ENCODE results near the gene RND2. TPM values are rescaled to one million over a fixed set of nuclear protein-coding genes. Genes with fewer than 3 reads are reported as not detected.
"Not testable (repeated sequence)": the region's sequence is repeated elsewhere in the genome, so short reads cannot be mapped to it uniquely, and the experiment has no call there.

RND2 gene
- total RNA-seq, 2 experiments from 2014 or later = not detected

DNA sequence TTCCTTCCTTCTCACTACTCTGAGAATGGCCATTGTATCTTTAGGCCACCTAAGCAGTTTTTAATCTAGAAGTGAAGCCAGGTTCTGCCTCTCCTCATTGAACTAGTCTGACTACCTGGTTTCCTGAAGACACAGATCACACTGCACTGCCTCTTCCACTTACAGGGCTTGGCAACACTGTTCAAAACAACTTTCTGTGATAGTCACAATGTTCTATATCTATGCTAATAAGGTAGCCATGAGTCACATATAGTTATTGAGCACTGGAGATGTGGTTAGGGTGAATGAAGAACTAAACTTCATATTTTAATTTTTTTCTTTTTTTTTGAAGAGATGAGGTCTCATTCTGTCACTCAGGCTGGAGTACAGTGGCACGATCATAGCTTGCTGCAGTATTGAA is 26.9 kb downstream of the RND2 start:
- H3K4me1 Mint-ChIP-seq (ENCODE audit: low read depth) = no peaks in the 10 kb centered on the region
- intact Hi-C loops (cut with micrococcal nuclease) = no loop called here
- H3K27ac Mint-ChIP-seq = no peak overlapping the region

DNA sequence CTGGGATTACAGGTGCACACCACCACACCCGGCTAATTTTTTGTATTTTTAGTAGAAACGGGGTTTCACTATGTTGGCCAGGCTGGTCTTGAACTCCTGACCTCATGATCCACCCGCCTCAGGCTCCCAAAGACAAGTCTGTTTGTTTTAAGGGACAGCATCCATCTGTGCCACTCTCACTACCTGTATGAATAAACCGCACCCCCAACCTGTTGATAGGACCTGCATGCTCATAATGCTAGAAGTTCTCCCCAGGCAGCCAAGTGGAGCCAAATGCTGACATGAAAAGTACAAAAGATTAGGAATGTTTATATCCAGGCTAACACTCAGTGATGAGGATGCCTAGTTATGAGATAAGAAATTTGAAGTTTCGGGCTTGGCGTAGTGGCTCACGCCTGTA is 28.0 kb downstream of the RND2 start:
- peaks cover 54% of the 10 kb centered on the region for H3K36me3 Mint-ChIP-seq (ENCODE audit: low read depth)
- CTCF ChIA-PET; intact Hi-C loops (cut with micrococcal nuclease); DNase-seq; H3K27ac Mint-ChIP-seq; H3K9me3 Mint-ChIP-seq; H3K4me3 Mint-ChIP-seq; H3K27me3 Mint-ChIP-seq; ATAC-seq; H3K4me1 Mint-ChIP-seq (ENCODE audit: low read depth); POLR2A ChIA-PET: not testable (repeated sequence)

More for the DNA sequence above, 26.9 kb downstream of the RND2 start:
- Mint-ChIP-seq H3K36me3 (ENCODE audit: low read depth) (peaks cover 58% of the 10 kb centered on the region), H3K9me3 (no peaks in the 10 kb centered on the region), H3K4me3 (no peak overlapping the region), H3K27me3 (no peaks in the 10 kb centered on the region)
- TF ChIP-seq, protein P1, sequence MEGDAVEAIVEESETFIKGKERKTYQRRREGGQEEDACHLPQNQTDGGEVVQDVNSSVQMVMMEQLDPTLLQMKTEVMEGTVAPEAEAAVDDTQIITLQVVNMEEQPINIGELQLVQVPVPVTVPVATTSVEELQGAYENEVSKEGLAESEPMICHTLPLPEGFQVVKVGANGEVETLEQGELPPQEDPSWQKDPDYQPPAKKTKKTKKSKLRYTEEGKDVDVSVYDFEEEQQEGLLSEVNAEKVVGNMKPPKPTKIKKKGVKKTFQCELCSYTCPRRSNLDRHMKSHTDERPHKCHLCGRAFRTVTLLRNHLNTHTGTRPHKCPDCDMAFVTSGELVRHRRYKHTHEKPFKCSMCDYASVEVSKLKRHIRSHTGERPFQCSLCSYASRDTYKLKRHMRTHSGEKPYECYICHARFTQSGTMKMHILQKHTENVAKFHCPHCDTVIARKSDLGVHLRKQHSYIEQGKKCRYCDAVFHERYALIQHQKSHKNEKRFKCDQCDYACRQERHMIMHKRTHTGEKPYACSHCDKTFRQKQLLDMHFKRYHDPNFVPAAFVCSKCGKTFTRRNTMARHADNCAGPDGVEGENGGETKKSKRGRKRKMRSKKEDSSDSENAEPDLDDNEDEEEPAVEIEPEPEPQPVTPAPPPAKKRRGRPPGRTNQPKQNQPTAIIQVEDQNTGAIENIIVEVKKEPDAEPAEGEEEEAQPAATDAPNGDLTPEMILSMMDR (IDR thresholded peaks at IDR 0.05) = no peak
- POLR2A ChIA-PET = no interaction called here
- ATAC-seq (no peak), DNase-seq (no peak)
- CTCF ChIA-PET = no interaction called here

DNA sequence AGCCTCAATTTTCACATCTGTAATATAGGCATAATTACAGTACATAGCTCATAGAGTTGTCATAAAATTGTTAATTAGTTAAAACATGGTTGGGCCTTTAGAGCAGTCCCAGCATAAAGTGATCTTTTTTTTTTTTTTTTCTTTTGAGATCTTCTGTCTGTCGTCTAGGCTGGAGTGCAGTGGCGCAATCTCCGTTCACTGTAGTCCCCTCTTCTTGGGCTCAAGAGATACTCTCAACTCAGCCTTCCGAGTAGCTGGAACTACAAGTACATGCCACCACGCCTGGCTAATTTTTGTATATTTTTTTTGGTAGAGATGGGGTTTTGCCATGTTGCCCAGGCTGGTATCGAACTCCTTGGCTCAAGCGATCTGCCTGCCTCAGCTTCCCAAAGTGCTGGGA is 31.0 kb downstream of the RND2 start:
- ATAC-seq = no peak
- H3K4me1 Mint-ChIP-seq (ENCODE audit: low read depth) = no peaks in the 10 kb centered on the region
- H3K27ac Mint-ChIP-seq = no peak overlapping the region
- no peaks in the 10 kb centered on the region for H3K9me3 Mint-ChIP-seq
- TF ChIP-seq, protein P1 (IDR thresholded peaks at IDR 0.05) = no peak
- CTCF ChIA-PET = interaction anchor here (1.1 kb wide), 1 partner anchor 32 kb away, joined by 5 read pairs; no protein-coding TSS in a partner anchor
- intact Hi-C loops (cut with micrococcal nuclease) = no loop called here
- no peak overlapping the region for H3K4me3 Mint-ChIP-seq
- H3K36me3 Mint-ChIP-seq (ENCODE audit: low read depth) = peaks cover 49% of the 10 kb centered on the region
- no peaks in the 10 kb centered on the region for H3K27me3 Mint-ChIP-seq
- no peak for DNase-seq
- POLR2A ChIA-PET = interaction anchor here (1.5 kb wide), 1 partner anchor 260 kb away, joined by 5 read pairs; no protein-coding TSS in a partner anchor

DNA sequence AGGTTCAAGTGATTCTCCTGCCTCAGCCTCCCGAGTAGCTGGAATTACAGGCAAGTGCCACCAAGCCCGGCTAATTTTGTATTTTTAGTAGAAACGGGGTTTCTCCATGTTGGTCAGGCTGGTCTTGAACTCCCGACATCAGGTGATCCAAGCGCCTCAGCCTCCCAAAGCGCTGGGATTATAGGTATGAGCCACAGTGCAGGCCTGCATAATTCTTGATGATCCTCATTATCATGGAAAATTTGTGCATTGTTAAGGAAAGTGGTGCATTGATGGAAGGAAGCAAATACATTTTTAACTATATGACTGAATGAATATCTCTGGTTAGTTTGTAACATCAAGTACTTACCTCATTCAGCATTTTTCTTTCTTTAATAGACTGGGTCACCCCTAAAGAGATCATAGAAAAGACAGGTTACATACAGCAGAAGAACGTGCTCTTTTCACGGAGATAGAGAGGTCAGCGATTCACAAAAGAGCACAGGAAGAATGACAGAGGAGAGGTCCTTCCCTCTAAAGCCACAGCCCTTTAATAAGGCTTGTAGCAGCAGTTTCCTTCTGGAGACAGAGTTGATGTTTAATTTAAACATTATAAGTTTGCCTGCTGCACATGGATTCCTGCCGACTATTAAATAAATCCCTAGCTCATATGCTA is 38.1 kb downstream of the RND2 start:
- H3K36me3 Mint-ChIP-seq (ENCODE audit: low read depth) = peaks cover 35% of the 10 kb centered on the region
- intact Hi-C loops (cut with micrococcal nuclease) = no loop called here
- POLR2A ChIA-PET = interaction anchor here (0.9 kb wide), 1 partner anchor 23 kb away, joined by 3 read pairs; no protein-coding TSS in a partner anchor
- no peak overlapping the region for H3K4me3 Mint-ChIP-seq
- H3K27me3 Mint-ChIP-seq = no peaks in the 10 kb centered on the region
- TF ChIP-seq, protein P1 (IDR thresholded peaks at IDR 0.05) = no peak
- ATAC-seq (no peak), DNase-seq (no peak)
- no peak overlapping the region for H3K27ac Mint-ChIP-seq
- CTCF ChIA-PET = no interaction called here
- H3K9me3 Mint-ChIP-seq = no peaks in the 10 kb centered on the region
- no peaks in the 10 kb centered on the region for H3K4me1 Mint-ChIP-seq (ENCODE audit: low read depth)

DNA sequence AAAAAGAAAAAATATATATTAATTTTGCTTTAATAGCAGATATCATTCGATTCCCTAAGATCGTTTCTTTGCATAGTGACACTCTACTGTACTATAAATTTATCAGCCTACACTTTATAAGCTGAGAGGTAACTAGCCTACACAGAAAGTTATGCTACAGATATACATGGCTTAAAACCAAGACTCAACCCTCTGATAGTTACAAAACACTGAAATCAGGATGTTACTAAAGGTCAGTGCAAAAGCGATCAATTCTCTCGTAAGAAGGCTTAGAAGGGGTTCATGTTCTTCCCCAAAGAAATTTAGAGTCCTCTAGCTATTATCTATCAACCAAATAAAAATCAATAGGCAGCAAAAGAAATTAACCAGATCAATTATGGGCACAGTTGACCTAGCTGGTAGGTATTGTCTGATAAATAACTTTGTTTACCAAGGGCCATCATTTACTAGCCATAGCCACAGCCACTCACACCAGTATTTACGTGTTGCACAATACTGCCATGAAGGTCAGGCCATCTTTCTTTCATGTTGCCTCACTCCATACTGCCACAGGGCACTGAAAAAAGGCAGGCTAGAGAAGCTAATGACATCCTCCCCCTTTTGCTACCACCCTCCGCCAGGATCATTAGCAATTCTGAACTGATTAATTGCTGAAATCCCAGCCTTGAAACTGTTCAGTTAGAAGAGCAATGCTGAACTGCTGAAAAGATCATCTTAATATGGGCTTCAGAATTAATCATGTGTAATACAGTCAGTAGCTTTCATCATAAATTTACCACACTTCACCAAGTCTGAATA is 43.7 kb downstream of the RND2 start:
- no peak for DNase-seq
- ChIA-PET POLR2A (interaction anchor here (1.0 to 1.2 kb wide), 3 partner anchors 12 to 56 kb away, joined by 3 read pairs; partner anchors contain the start of gene BRCA1), CTCF (no interaction called here)
- H3K4me1 Mint-ChIP-seq (ENCODE audit: low read depth) = no peaks in the 10 kb centered on the region
- peaks cover 29% of the 10 kb centered on the region for H3K36me3 Mint-ChIP-seq (ENCODE audit: low read depth)
- no peak overlapping the region for H3K4me3 Mint-ChIP-seq
- intact Hi-C loops (cut with micrococcal nuclease) = no loop called here
- no peak overlapping the region for H3K27ac Mint-ChIP-seq
- no peaks in the 10 kb centered on the region for H3K9me3 Mint-ChIP-seq
- TF ChIP-seq, protein P1 (IDR thresholded peaks at IDR 0.05) = no peak
- no peak for ATAC-seq
- no peaks in the 10 kb centered on the region for H3K27me3 Mint-ChIP-seq
